GM12873 (cell line): ENCODE results near the gene MAEL.

Experiments used
- TF ChIP-seq, protein P1 (sequence below): IDR thresholded peaks from 2 replicates; pipeline ENCODE4 v1.5.1; 2012; ENCODE audit warnings: low read depth, mild to moderate bottlenecking, moderate library complexity, low read length, control low read depth; ENCODE audit not compliant: insufficient read depth; ENCODE audit errors: missing control alignments

Gene MAEL

DNA sequence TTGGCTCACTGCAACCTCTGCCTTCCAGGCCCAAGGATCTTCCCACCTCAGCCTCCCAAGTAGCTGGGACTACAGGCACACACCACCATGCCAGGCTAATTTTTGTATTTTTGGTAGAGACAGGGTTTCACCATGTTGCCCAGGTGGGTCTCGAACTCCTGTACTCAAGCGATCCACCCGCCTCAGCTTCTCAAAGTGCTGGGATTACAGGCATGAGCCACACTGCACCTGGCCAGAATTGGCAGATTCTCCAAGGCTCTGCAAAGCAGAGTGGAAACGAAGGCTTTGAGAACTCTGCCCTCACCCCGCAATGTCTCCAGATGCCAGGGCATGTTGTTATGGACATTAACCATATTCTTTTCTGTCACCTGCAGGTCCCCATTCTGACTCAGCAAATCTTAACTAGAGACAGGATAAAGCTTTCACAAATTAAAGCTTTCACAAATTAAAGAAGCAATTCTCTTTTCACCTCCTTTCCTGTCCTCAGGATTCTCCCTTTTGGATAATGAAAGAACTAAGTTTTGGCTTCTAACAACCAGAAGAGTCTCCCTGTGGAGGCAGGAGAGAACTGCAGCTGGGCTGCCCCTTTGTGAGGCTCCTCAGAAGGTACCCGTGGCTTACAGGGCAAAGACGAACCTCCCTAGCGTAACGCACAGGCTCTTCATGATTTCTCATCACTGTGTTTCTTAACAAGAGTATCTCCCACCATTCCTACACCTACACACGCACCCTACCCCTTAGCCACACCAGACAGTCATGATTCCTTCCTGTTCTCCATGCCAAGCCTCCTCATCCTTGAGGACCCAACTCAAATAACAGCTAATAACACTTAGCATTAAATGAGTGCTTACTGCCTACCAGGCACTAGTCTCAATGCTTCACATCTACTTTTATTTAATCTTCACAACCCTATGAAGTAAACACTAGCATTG lies 71.3 kb downstream of the MAEL start:
- TF ChIP-seq, protein P1, sequence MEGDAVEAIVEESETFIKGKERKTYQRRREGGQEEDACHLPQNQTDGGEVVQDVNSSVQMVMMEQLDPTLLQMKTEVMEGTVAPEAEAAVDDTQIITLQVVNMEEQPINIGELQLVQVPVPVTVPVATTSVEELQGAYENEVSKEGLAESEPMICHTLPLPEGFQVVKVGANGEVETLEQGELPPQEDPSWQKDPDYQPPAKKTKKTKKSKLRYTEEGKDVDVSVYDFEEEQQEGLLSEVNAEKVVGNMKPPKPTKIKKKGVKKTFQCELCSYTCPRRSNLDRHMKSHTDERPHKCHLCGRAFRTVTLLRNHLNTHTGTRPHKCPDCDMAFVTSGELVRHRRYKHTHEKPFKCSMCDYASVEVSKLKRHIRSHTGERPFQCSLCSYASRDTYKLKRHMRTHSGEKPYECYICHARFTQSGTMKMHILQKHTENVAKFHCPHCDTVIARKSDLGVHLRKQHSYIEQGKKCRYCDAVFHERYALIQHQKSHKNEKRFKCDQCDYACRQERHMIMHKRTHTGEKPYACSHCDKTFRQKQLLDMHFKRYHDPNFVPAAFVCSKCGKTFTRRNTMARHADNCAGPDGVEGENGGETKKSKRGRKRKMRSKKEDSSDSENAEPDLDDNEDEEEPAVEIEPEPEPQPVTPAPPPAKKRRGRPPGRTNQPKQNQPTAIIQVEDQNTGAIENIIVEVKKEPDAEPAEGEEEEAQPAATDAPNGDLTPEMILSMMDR, result peak; percentile 53

DNA sequence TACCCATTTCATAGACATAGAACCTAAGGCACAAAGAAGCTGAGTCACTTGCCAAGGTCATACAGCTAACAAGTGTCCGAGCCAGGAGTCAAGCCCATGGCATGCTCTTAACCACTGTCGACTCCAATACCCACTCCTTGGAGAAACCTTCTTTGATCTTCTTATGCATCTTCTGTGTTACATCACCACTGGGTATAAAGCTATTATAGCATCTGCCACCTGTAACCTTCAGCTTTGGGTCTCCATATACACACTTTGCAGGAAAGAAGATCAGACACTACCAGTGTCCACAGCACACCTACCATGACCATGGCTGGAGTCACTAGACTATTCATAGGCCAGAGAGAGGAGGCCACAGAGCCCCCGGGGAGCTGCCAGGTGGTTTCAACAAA lies 72.0 kb downstream of the MAEL start:
- TF ChIP-seq, protein P1, result no peak

DNA sequence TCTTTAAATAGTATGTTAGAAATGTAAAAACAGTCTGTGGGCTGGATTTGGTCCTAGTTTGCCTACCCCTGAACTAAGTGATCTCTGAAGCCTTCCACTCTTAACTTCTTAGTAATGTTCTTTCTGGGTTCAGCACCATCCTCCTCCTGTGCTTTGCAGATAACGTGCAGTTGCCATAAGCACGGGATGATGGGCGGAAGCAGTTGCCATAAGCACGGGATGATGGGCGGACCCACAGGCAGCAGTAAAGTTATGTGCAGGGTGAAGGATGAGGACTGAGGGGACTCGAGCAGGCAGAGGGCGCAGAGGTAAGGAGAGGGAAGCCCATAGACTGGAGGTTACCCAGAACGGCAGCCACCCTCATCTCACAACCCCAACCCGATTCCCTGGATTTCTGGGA lies 75.5 kb downstream of the MAEL start:
- TF ChIP-seq, protein P1, result no peak

DNA sequence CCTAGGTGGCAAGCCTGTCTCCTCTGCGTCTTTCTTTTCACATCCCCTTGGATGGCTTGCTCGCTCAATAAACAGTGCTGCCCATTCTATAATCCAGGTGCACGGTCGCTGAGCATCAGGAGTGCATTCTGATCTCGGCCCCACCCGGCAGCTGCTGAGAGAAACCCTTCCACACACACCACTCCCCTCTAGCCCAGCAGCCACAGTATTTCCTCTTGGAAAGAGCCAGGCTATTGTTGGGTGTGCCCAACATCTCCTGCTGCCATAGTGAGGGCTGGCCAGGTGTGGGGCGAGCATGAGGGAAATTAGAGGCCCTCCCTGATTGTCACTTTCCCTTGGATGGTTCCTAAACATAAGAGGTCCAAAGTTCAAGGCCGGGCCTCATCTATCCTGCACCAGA lies 76.4 kb downstream of the MAEL start:
- TF ChIP-seq, protein P1, result no peak

DNA sequence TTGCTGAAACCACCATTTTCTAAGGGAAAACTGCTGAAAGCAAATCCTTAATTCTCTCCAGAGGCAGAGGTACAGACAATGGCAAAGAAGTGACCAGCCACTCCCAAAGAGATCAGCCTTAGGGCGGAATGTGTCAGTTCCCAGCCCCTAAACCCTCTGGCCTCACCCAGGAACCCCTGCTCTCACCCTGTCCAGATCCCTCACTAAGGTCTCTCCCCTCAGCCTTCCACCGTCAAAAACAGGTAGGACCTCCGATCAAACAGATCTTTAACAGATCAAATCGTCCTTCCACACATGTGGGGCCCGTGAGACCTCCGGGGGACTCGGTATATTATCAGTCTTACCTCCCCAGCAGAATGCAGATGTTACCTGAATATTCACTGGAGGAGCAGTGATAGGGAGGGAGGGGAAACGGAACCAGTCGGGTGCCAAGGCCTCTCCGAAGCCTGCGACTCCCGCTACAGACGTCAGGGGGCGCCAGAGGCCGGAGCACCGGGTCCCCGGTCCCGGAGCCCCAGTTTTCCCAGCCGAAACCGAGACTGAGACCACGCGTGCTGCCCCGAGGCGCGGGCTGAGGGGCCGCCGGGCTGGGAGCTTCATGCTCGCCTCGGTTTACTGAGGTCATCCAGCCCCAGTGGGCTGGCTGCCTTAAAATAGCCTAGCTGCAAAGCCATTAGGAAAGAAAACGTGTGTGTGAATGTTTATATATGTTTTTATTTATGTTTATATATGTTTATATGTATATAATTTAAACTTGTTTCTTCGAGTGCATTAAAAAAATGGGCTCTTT lies 77.4 kb downstream of the MAEL start:
- TF ChIP-seq, protein P1, result peak; percentile 94

DNA sequence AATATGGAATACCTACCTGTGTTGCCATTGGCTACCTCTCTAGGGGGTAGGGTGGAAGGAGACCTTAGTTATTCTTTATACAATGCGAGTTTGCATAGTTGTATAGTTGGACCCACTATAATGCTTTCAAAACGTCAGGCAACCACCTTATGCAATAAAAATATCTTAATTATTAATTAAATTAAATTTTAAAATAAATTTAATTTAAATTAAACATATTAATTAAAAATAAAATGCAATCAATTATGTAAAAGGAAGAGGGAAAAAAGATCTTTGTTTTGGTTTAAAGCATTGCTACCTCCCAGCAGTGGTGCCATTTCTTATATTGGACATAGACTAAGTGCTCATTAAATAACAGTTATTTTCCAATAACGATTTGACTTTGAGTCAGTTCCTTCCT lies 78.8 kb downstream of the MAEL start:
- TF ChIP-seq, protein P1, result no peak

DNA sequence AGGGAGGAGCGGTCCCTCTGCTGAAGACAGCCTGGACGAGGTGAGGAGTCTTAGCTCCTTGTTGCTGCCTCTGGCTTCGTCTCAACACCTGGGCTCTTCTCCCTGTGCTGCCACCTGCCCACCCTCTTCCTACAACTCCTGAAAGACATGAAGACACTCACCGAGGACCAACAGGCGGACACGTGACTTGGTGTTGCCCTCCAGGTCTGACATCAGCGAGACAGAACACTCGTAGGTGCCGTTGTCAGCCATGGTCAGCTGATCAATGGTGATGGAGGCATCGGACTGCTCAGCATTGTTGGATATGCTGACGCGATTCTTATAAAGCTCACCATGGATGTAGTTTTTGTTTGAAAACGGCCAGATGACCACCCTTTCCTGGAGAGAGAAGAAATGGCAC lies 79.7 kb downstream of the MAEL start:
- TF ChIP-seq, protein P1, result no peak
